DOHH2 (cell line): ENCODE data around the gene TBC1D28.
A peak's percentile ranks its signal among the peaks of the same experiment; 100 is the strongest.
"Not testable (repeated sequence)": the region's sequence is repeated elsewhere in the genome, so short reads cannot be mapped to it uniquely, and the experiment has no call there.

Experiments used
- H3F3A ChIP-seq: fragments of 200-600 bp; sonication (generic), shearing (Covaris generic); 2 replicates; pipeline ENCODE4 v1.6.0; 2016; ENCODE audit warnings: antibody characterized with exemption, mild to moderate bottlenecking; ENCODE audit not compliant: control insufficient read depth, insufficient read depth
- H3K27ac ChIP-seq: fragments of 200-600 bp; sonication (generic); 2 replicates; pipeline ENCODE4 v1.5.1; 2014; ENCODE audit warnings: low read depth, mild to moderate bottlenecking, low read length, moderate library complexity
- H3K27me3 ChIP-seq: fragments of 200-600 bp; sonication (generic); 2 replicates; pipeline ENCODE4 v1.6.1; 2014; ENCODE audit warnings: mild to moderate bottlenecking, low read length, mixed read lengths; ENCODE audit not compliant: control insufficient read depth
- H3K36me3 ChIP-seq: fragments of 200-600 bp; sonication (generic); 2 replicates; pipeline ENCODE4 v1.6.1; 2014; ENCODE audit warnings: mild to moderate bottlenecking, low read length, moderate library complexity, mixed read lengths; ENCODE audit not compliant: control insufficient read depth
- H3K4me1 ChIP-seq: fragments of 200-600 bp; sonication (generic); 2 replicates; pipeline ENCODE4 v1.6.1; 2014; ENCODE audit warnings: mild to moderate bottlenecking, low read length, mixed read lengths; ENCODE audit not compliant: control insufficient read depth
- H3K4me2 ChIP-seq: fragments of 200-600 bp; sonication (generic); 2 replicates; pipeline ENCODE4 v1.6.0; 2014; ENCODE audit warnings: mild to moderate bottlenecking, low read length, moderate library complexity
- H3K4me3 ChIP-seq: fragments of 200-600 bp; sonication (generic); 2 replicates; pipeline ENCODE4 v1.5.1; 2014; ENCODE audit warnings: mild to moderate bottlenecking, low read length, mixed read lengths
- H3K79me2 ChIP-seq: fragments of 200-600 bp; sonication (generic); 2 replicates; pipeline ENCODE4 v1.6.1; 2014; ENCODE audit warnings: mild to moderate bottlenecking, low read length, mixed read lengths; ENCODE audit not compliant: control insufficient read depth
- H3K9me2 ChIP-seq: fragments of 200-600 bp; sonication (generic); replicated peaks from 2 replicates; pipeline ENCODE4 v1.6.1; 2014; ENCODE audit warnings: mild to moderate bottlenecking, low read length, mixed read lengths; ENCODE audit not compliant: control insufficient read depth
- H3K9me3 ChIP-seq: fragments of 200-600 bp; sonication (generic); 2 replicates; pipeline ENCODE4 v1.6.1; 2014; ENCODE audit warnings: antibody characterized with exemption, low read length, mixed read lengths; ENCODE audit not compliant: control insufficient read depth, insufficient read depth
- H4K20me1 ChIP-seq: fragments of 200-600 bp; sonication (generic); 2 replicates; pipeline ENCODE4 v1.6.0; 2014; ENCODE audit warnings: low read depth, mild to moderate bottlenecking, antibody characterized with exemption, low read length, moderate library complexity; ENCODE audit not compliant: control insufficient read depth, insufficient read depth

TBC1D28 gene

DNA sequence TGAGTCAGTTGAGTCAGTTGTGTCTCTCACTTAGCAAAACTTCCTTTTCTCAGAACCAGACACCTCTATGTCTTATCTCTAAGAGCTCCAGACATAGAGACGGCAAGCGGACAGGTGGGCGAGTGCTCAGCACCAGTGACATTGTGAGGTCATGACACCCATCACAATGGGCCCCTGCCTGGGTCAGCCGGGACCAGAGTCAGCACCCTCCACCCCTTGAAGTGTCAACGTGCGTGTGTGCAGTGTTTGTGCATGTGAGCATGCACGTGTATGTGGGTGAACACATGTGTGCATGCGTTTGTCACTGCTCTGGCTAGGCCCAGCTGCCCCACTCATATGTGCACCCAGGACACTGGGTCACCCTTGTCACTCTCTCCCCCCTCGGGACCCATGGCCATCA lies at the start of gene TBC1D28:
TSS of gene TBC1D28 (minus strand) at position 101 of the 400 bp plus-strand sequence. CDS start 3,039 bp downstream, outside the sequence.
- not testable (repeated sequence) for H3F3A ChIP-seq, H3K27me3 ChIP-seq, H3K79me2 ChIP-seq, H3K36me3 ChIP-seq, H4K20me1 ChIP-seq, H3K9me2 ChIP-seq, H3K4me2 ChIP-seq, H3K4me1 ChIP-seq, H3K4me3 ChIP-seq, H3K9me3 ChIP-seq, H3K27ac ChIP-seq

DNA sequence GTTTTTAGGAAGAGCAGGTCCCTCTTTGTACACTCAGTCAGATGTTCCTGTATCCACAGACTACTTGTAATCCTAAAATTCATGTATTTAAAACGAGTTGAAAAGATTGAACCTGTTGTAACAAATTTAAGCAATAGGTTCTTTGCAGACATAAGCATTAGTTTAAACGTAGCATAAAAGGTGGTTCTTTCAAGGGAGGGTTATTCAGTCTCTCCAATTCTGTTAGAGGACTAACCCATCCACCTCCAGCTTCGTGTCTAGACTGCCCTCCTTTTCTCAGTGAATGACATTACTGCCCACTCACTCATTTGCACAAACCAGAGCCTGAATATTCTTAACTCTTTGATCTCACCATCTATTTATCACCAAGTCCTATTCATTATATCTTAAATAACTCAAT lies 38.5 kb upstream of the TBC1D28 start:
- H3K27me3 ChIP-seq, H3K9me2 ChIP-seq, H4K20me1 ChIP-seq, H3K9me3 ChIP-seq, H3F3A ChIP-seq, H3K79me2 ChIP-seq, H3K27ac ChIP-seq, H3K36me3 ChIP-seq: not testable (repeated sequence)
- H3K4me3 ChIP-seq: peak overlapping the region; percentile 76
- peaks cover 13% of the 10 kb centered on the region for H3K4me1 ChIP-seq
- H3K4me2 ChIP-seq: peak overlapping the region; percentile 59

DNA sequence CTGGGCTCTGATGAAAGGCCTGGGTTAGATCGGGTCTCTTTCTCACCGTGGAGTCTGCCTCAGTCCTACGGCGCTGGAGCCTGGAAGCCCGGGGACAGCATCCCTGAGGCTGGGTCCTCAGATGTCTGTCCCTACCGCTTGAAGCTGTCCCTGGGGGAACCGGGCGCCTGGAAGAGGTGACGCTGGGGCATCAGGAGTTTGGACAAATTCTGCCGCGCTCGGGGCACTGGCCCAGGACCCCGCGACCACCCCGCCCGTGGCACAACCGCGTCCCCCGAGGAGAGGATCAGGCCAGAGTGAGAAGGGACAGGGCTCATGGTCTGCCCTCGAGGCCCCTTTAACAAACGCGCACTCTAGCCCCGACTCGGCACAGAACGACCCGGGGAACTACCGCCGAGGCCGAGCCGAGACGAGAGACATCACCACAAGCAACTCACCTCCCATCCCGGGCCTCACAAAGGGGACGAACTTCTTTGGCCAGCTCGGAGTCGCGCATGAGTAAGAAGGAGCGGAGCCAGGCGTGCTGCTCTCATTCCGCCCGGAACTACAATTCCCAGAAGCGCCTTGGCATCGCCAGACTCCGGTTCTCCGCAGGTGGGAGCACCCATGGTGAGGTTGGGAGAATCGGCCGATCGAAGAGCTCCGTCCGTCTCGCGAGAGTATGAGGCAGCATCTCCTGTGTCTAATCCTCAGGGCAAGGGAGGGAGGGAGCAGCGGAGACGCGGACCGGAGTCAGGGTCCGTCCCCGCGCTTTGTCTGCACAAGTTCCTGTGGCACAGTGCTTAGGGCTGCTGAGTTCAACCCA lies 37.8 kb upstream of the TBC1D28 start, which contains the start of gene FOXO3B:
TSS of gene FOXO3B (minus strand) at position 548 of the 805 bp plus-strand sequence. CDS start 663 bp downstream, outside the sequence.
- Histone ChIP-seq H3K4me2 (peak within 1 kb of the TSS; percentile 59), H3K4me1 (peaks cover 13% of the 10 kb centered on the region), H3K4me3 (peak within 1 kb of the TSS; percentile 76), H3K36me3 (peaks cover 11% of the 10 kb centered on the region), H3K27ac (peak within 1 kb of the TSS; percentile 24; the same call in 1 of the 2 replicates)
- H3F3A ChIP-seq, H4K20me1 ChIP-seq, H3K9me3 ChIP-seq, H3K9me2 ChIP-seq, H3K27me3 ChIP-seq, H3K79me2 ChIP-seq: not testable (repeated sequence)

DNA sequence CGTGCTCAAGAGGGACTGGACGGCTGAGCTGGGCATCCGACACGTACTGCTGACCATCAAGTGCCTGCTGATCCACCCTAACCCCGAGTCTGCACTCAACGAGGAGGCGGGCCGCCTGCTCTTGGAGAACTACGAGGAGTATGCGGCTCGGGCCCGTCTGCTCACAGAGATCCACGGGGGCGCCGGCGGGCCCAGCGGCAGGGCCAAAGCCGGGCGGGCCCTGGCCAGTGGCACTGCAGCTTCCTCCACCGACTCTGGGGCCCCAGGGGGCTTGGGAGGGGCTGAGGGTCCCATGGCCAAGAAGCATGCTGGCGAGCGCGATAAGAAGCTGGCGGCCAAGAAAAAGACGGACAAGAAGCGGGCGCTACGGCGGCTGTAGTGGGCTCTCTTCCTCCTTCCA lies 33.2 kb upstream of the TBC1D28 start:
- H3K79me2 ChIP-seq, H3K27me3 ChIP-seq, H3K9me3 ChIP-seq, H3K27ac ChIP-seq, H3K9me2 ChIP-seq, H4K20me1 ChIP-seq, H3K4me3 ChIP-seq, H3K4me1 ChIP-seq, H3K4me2 ChIP-seq, H3F3A ChIP-seq: not testable (repeated sequence)
- H3K36me3 ChIP-seq: peaks cover 20% of the 10 kb centered on the region

DNA sequence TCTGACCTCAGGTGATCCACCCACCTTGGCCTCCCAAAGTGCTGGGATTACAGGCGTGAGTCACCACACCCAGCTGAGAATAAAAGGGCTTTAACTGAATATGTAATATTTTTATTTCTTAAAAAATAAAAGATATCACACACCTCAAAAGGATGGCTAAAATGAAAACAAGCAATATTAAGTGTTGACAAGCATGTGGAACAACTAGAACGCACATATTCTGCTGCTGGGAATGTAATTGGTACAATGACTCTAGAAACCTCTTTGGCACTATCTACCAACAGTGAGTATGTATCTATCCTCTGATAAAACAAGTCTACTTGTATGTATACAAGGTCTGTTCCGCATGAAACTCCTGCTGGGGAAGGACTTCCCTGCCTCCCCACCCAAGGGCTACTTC lies 32.7 kb upstream of the TBC1D28 start:
- peaks cover 24% of the 10 kb centered on the region for H3K36me3 ChIP-seq
- H3F3A ChIP-seq, H3K9me2 ChIP-seq, H3K79me2 ChIP-seq, H3K4me3 ChIP-seq, H3K4me1 ChIP-seq, H3K4me2 ChIP-seq, H3K9me3 ChIP-seq, H3K27ac ChIP-seq, H4K20me1 ChIP-seq, H3K27me3 ChIP-seq: not testable (repeated sequence)

DNA sequence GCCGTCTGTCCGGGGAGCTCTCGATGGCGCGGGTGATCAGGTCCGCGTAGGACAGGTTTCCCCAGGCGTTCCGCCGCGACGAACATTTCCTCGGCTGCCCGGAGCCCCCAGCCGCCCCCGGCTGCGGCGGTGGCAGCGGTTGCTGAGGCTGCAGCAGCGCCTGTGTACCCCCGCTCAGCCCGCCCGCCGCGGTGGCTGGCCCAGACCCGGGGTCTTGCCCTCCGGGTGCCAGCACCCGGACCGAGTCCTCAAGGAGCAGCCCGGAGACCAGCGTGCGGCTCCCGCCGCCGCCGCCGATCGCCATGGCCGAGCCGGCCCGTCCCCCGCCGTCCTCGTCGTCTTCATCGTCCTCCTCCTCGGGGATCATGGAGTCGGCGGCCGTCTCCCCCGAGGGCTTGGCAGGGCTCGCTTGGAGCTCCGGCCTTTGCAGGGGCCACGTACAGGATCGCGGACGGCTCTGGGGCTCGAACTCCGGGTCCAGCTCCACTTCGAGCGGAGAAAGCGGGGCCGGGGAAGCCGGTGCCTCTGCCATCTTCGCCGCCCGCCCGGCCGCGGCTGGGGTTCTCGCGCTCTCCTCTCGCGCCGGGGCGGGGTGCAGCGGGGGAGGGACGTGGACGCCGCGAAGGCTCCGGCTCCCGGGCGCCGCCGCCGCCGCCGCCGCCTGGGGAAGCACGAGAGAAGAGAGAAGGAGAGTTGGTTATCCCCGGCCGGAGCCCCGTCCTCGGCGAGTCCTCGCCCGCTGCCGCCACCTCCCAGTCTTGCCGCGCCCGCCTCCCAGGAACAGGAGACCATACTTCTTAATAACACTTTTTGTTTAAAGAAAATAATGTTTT lies 28.4 kb upstream of the TBC1D28 start:
- H4K20me1 ChIP-seq, H3F3A ChIP-seq, H3K4me2 ChIP-seq, H3K27me3 ChIP-seq, H3K27ac ChIP-seq, H3K4me3 ChIP-seq, H3K9me2 ChIP-seq, H3K4me1 ChIP-seq, H3K79me2 ChIP-seq, H3K9me3 ChIP-seq: not testable (repeated sequence)
- peaks cover 45% of the 10 kb centered on the region for H3K36me3 ChIP-seq

DNA sequence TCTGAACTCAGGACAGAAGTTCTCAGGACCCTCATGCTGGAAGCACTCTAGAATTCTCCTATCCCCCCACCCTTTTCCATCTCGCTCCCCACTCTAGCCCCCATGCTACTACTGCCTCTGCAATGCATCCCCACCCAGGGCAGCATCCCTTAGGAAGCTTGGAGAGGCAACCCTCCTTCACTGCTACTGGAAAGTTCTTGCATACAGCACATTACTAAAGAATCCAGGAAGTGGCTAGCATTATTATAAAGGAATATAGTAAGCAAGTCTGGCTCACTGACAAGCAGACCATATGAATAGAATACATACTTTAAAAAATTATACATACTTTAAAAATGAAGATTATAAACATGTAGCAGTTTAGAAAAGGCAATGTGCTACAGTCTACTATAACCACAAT lies 24.4 kb upstream of the TBC1D28 start:
- not testable (repeated sequence) for H3K79me2 ChIP-seq, H4K20me1 ChIP-seq, H3K4me3 ChIP-seq, H3K9me2 ChIP-seq, H3K27ac ChIP-seq, H3K4me2 ChIP-seq, H3F3A ChIP-seq, H3K4me1 ChIP-seq, H3K9me3 ChIP-seq, H3K27me3 ChIP-seq
- H3K36me3 ChIP-seq: peaks cover 34% of the 10 kb centered on the region

DNA sequence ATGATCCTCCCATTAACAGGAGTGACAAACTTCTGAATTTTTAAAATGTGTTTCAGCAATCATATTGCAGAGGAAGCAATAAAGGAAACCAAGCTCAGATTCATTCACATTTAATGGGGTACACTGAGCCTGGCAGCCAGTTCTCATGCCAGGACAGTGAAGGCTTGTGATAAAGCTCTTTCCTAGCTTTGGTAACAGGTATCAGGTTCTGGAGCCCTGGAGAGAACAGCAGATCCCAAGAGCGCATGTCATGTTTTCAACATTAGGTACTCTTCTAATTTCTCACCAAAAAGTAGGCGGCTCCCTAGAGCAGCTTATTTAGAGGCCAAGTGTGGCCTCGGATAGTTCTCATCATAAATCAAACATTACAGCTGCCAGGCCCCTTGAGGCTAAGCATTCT lies 23.3 kb upstream of the TBC1D28 start:
- not testable (repeated sequence) for H3K9me3 ChIP-seq, H3K4me3 ChIP-seq, H3K27ac ChIP-seq, H4K20me1 ChIP-seq, H3K9me2 ChIP-seq, H3F3A ChIP-seq, H3K4me2 ChIP-seq, H3K79me2 ChIP-seq, H3K27me3 ChIP-seq, H3K4me1 ChIP-seq
- peaks cover 31% of the 10 kb centered on the region for H3K36me3 ChIP-seq
